ENCODE measurements around the gene FNDC3B. TPM values are rescaled to one million over a fixed set of nuclear protein-coding genes. Genes with fewer than 3 reads are reported as not detected.

The FNDC3B gene
- total and polyA plus RNA-seq, 2 donors (not counting 3 experiments of a cell fraction or from before 2014, with no cell fraction given) = 91.6 to 295 TPM

DNA sequence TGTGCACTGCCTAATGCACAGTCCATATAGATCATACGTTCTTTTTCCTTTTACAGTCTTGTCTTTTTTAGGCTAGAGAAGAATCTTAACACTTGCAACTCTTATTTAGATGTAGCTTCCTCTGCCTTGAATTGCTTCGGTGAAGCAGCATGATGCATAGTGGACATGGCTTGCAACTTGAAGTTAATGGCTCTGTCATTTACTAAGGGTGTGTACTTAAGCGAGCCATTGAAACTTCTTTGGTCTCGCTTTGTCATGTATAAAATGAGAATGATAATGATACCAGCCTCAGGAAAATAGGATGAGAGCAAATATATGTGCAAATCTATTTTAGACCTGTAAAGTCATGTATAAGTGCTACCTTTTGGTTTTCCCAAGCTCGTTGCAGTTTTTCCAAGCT lies 261.5 kb downstream of the FNDC3B start:
- Histone ChIP-seq H3K27me3 (ENCODE audit: control insufficient read depth in 2 of 2, insufficient read depth in 2 of 2, low read length in 2 of 2) (no peaks in the 10 kb centered on the region), H3K4me1 (ENCODE audit: control insufficient read depth, extremely low read depth, insufficient read depth, low read length) (peaks cover 9% of the 10 kb centered on the region), H3K4me3 (replicated peaks in 1 of 3; ENCODE audit: insufficient read depth in 1 of 3, low read depth in 1 of 3, low read length in 3 of 3) (no peak overlapping the region), H3K27ac (ENCODE audit: insufficient read depth, low read depth, low read length) (no peak overlapping the region), H3K4me2 (ENCODE audit: insufficient read depth, low read length) (no peak overlapping the region), H3K9me3 (replicated peaks; ENCODE audit: control insufficient read depth, insufficient read depth, low read length) (no peaks in the 10 kb centered on the region), H3K79me2 (ENCODE audit: control insufficient read depth, insufficient read depth, low read length) (peaks cover 11% of the 10 kb centered on the region), H4K20me1 (replicated peaks; ENCODE audit: control insufficient read depth, extremely low read depth, insufficient read depth, low read length) (no peaks in the 10 kb centered on the region), H2AFZ (ENCODE audit: low read depth, low read length) (no peak overlapping the region), H3K9ac (replicated peaks; ENCODE audit: extremely low read depth, insufficient read depth, low read length) (no peak overlapping the region), H3K36me3 (ENCODE audit: control insufficient read depth in 2 of 2, extremely low read depth in 1 of 2, insufficient read depth in 2 of 2, low read length in 2 of 2) (peaks cover 28 to 41% of the 10 kb centered on the region in 2 experiments), H3K9me1 (replicated peaks; ENCODE audit: control insufficient read depth, extremely low read depth, insufficient read depth, low read length) (no peaks in the 10 kb centered on the region)
- no TSS peak for BruUV-seq (replicated peaks)
- FAIRE-seq (no peak), DNase-seq (ENCODE audit: low read depth, low spot score) (no peak)
- no peak for TF ChIP-seq JUN (IDR thresholded peaks at IDR 0.05; ENCODE audit: borderline replicate concordance, insufficient read depth, insufficient read length, low read depth)
- no peak for TF ChIP-seq EZH2 (IDR thresholded peaks at IDR 0.05; ENCODE audit: borderline replicate concordance, low read depth, low read length, severe bottlenecking)
- no peak for TF ChIP-seq POLR2A (IDR thresholded peaks at IDR 0.05; ENCODE audit: low read depth, low read length)
- no peak for TF ChIP-seq GATA2 (IDR thresholded peaks at IDR 0.05; ENCODE audit: insufficient read depth, insufficient read length, low read depth, low read length)
- TF ChIP-seq, protein P1, sequence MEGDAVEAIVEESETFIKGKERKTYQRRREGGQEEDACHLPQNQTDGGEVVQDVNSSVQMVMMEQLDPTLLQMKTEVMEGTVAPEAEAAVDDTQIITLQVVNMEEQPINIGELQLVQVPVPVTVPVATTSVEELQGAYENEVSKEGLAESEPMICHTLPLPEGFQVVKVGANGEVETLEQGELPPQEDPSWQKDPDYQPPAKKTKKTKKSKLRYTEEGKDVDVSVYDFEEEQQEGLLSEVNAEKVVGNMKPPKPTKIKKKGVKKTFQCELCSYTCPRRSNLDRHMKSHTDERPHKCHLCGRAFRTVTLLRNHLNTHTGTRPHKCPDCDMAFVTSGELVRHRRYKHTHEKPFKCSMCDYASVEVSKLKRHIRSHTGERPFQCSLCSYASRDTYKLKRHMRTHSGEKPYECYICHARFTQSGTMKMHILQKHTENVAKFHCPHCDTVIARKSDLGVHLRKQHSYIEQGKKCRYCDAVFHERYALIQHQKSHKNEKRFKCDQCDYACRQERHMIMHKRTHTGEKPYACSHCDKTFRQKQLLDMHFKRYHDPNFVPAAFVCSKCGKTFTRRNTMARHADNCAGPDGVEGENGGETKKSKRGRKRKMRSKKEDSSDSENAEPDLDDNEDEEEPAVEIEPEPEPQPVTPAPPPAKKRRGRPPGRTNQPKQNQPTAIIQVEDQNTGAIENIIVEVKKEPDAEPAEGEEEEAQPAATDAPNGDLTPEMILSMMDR (IDR thresholded peaks at IDR 0.05; ENCODE audit: extremely low read depth in 1 of 2, insufficient read depth in 1 of 2, low read depth in 1 of 2, low read length in 2 of 2) = no peak
- no peak for TF ChIP-seq MYC (IDR thresholded peaks at IDR 0.05; ENCODE audit: low read depth, low read length)
- TF ChIP-seq, protein P2, sequence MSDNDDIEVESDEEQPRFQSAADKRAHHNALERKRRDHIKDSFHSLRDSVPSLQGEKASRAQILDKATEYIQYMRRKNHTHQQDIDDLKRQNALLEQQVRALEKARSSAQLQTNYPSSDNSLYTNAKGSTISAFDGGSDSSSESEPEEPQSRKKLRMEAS (IDR thresholded peaks at IDR 0.05; ENCODE audit: insufficient read depth, insufficient read length) = no peak
- TF ChIP-seq POLR2AphosphoS5 (IDR thresholded peaks at IDR 0.05; ENCODE audit: insufficient read depth, low read depth, low read length) = no peak
- TF ChIP-seq FOS (IDR thresholded peaks at IDR 0.05; ENCODE audit: borderline replicate concordance, insufficient read depth, low read length) = no peak
- intact Hi-C loops (cut with micrococcal nuclease) (no loop called here), dilution Hi-C loops (cut with MboI; ENCODE audit: extremely low pct_ligation_motif_present, low sequenced_read_pairs) (no loop called here)
- POLR2A ChIA-PET = no interaction called here
- CTCF ChIA-PET = interaction anchor here (0.9 kb wide), 1 partner anchor 20 kb away, joined by 3 read pairs; no protein-coding TSS in a partner anchor
